IMR-90 (cell line): Measurements from ENCODE around the gene KLHL30. TPM values are rescaled to one million over a fixed set of nuclear protein-coding genes. Genes with fewer than 3 reads are reported as not detected.

ENCODE experiments used
- ATAC-seq: fragments of 200-7000 bp; cut with Tn5 transposase; 2 replicates; pipeline ENCODE4 v1.9.1; 2020; ENCODE audit warnings: low read depth, mild to moderate bottlenecking, moderate library complexity
- BruUV-seq: library from RNA; stranded (reverse); fragments of 400-500 nt; replicated peaks from 2 replicates; lab custom pipeline; 2021; lab: Mats Ljungman, UMichigan
- CTCF ChIA-PET: fragments of 300-600 bp; formaldehyde crosslinking; extraction: SDS; loops from one replicate; lab custom pipeline; 2021; ENCODE audit warnings: antibody characterized with exemption; lab: Yijun Ruan, JAX
- POLR2A ChIA-PET: fragments of 300-600 bp; sonication (Branson Sonifier 250); formaldehyde crosslinking; loops from one replicate; lab custom pipeline; 2022; ENCODE audit warnings: antibody characterized with exemption; ENCODE audit not compliant: unreplicated experiment; lab: Charles Lee
- DNase-seq: peaks from one replicate; pipeline ENCODE4 v3.0.0; 2013
- H2AFZ ChIP-seq: replicated peaks from 2 replicates; pipeline ENCODE3; 2013; ENCODE audit warnings: low read length, mild to moderate bottlenecking; ENCODE audit not compliant: poor library complexity
- H2AK5ac ChIP-seq: 2 replicates; pipeline ENCODE4 v1.6.1; 2013; ENCODE audit warnings: low read depth, low read length, inconsistent platforms
- H2AK9ac ChIP-seq: replicated peaks from 2 replicates; pipeline ENCODE3; 2013; ENCODE audit warnings: mild to moderate bottlenecking, low read depth, low read length, moderate library complexity; ENCODE audit not compliant: poor library complexity
- H2BK120ac ChIP-seq: 2 replicates; pipeline ENCODE4 v1.6.1; 2013; ENCODE audit warnings: low read depth, low read length, inconsistent platforms
- H2BK15ac ChIP-seq: 3 replicates; pipeline ENCODE4 v1.6.1; 2013; ENCODE audit warnings: low read depth, low read length, inconsistent platforms
- H2BK20ac ChIP-seq: 2 replicates; pipeline ENCODE4 v1.6.1; 2013; ENCODE audit warnings: low read depth, mild to moderate bottlenecking, inconsistent platforms, low read length, moderate library complexity
- H2BK5ac ChIP-seq: 2 replicates; pipeline ENCODE4 v1.6.1; 2013; ENCODE audit warnings: mild to moderate bottlenecking, low read depth, low read length, inconsistent platforms; ENCODE audit not compliant: poor library complexity, severe bottlenecking
- H3K14ac ChIP-seq: replicated peaks from 2 replicates; pipeline ENCODE4 v1.6.1; 2013; ENCODE audit warnings: low read depth, low read length, inconsistent platforms
- H3K18ac ChIP-seq: 2 replicates; pipeline ENCODE4 v1.6.1; 2013; ENCODE audit warnings: low read depth, low read length, control low read depth
- H3K23ac ChIP-seq: 2 replicates; pipeline ENCODE4 v1.6.1; 2013; ENCODE audit warnings: low read depth, low read length, inconsistent platforms
- H3K27ac ChIP-seq: 2 replicates; pipeline ENCODE4 v1.5.1; 2013; ENCODE audit warnings: mild to moderate bottlenecking, control low read depth, low read length; ENCODE audit not compliant: insufficient read depth
- H3K27me3 ChIP-seq: 2 replicates; pipeline ENCODE4 v1.6.1; 2013; ENCODE audit warnings: low read length; ENCODE audit not compliant: control insufficient read depth, insufficient read depth
- H3K36me3 ChIP-seq: 2 replicates; pipeline ENCODE4 v1.6.1; 2013; ENCODE audit warnings: low read length, mixed read lengths; ENCODE audit not compliant: control insufficient read depth, insufficient read depth
- H3K4ac ChIP-seq: 2 replicates; pipeline ENCODE4 v1.6.1; 2013; ENCODE audit warnings: low read depth, low read length, inconsistent platforms
- H3K4me1 ChIP-seq: 2 replicates; pipeline ENCODE4 v1.6.1; 2013; ENCODE audit warnings: low read length, mixed read lengths; ENCODE audit not compliant: control insufficient read depth, insufficient read depth
- H3K4me2 ChIP-seq: 2 replicates; pipeline ENCODE4 v1.6.1; 2013; ENCODE audit warnings: low read depth, mild to moderate bottlenecking, control low read depth, low read length, moderate library complexity
- H3K4me3 ChIP-seq: 2 replicates; pipeline ENCODE4 v1.5.1; 2013; ENCODE audit warnings: low read depth, mild to moderate bottlenecking, control low read depth, low read length, moderate library complexity; ENCODE audit not compliant: insufficient read depth
- H3K56ac ChIP-seq: 2 replicates; pipeline ENCODE4 v1.6.1; 2013; ENCODE audit warnings: low read length, inconsistent platforms; ENCODE audit not compliant: insufficient read depth; ENCODE audit errors: extremely low read depth
- H3K79me1 ChIP-seq, 2 experiments: 2 replicates each; pipeline ENCODE4 v1.6.1; 2013; ENCODE audit warnings: low read length in 2 of 2, inconsistent platforms in 1 of 2, low read depth in 1 of 2
- H3K9ac ChIP-seq: 2 replicates; pipeline ENCODE4 v1.6.1; 2013; ENCODE audit warnings: low read depth, low read length, control low read depth
- H3K9me1 ChIP-seq: 2 replicates; pipeline ENCODE4 v1.6.1; 2013; ENCODE audit warnings: low read length, inconsistent platforms; ENCODE audit not compliant: insufficient read depth
- H3K9me3 ChIP-seq: 2 replicates; pipeline ENCODE4 v1.6.1; 2013; ENCODE audit warnings: low read length; ENCODE audit not compliant: control insufficient read depth, insufficient read depth
- H4K20me1 ChIP-seq: 2 replicates; pipeline ENCODE4 v1.6.1; 2013; ENCODE audit warnings: low read length, inconsistent platforms; ENCODE audit not compliant: insufficient read depth
- H4K5ac ChIP-seq: 2 replicates; pipeline ENCODE4 v1.6.1; 2013; ENCODE audit warnings: mild to moderate bottlenecking, low read depth, low read length, control low read depth
- H4K8ac ChIP-seq, 2 experiments: 2 replicates each; pipeline ENCODE4 v1.6.1; 2013; ENCODE audit warnings: low read depth in 2 of 2, low read length in 2 of 2, control low read depth in 1 of 2, inconsistent platforms in 1 of 2
- H4K91ac ChIP-seq: 2 replicates; pipeline ENCODE4 v1.6.1; 2013; ENCODE audit warnings: low read depth, low read length, inconsistent platforms; ENCODE audit not compliant: insufficient read depth
- BHLHE40 ChIP-seq: fragments of 150-350 bp; IDR thresholded peaks from 2 replicates; pipeline ENCODE4 v1.6.1; 2016; ENCODE audit warnings: mild to moderate bottlenecking, low read depth, low read length
- CEBPB ChIP-seq: IDR thresholded peaks from 2 replicates; pipeline ENCODE4 v1.6.1; 2012; ENCODE audit warnings: low read depth, low read length, improper control_type of control experiment
- CHD1 ChIP-seq: IDR thresholded peaks from 2 replicates; pipeline ENCODE4 v1.6.1; 2012; ENCODE audit warnings: low read depth, low read length, improper control_type of control experiment
- FOS ChIP-seq: fragments of 150-350 bp; IDR thresholded peaks from 2 replicates; pipeline ENCODE4 v1.6.1; 2016; ENCODE audit warnings: low read depth, low read length
- MAFK ChIP-seq: IDR thresholded peaks from 2 replicates; pipeline ENCODE4 v1.6.1; 2012; ENCODE audit warnings: low read depth, low read length, improper control_type of control experiment
- MAZ ChIP-seq: IDR thresholded peaks from 2 replicates; pipeline ENCODE4 v1.6.1; 2012; ENCODE audit warnings: low read depth, mild to moderate bottlenecking, low read length, improper control_type of control experiment, moderate library complexity, borderline replicate concordance
- MXI1 ChIP-seq: IDR thresholded peaks from 2 replicates; pipeline ENCODE4 v1.6.1; 2012; ENCODE audit warnings: low read depth, mild to moderate bottlenecking, low read length, moderate library complexity, borderline replicate concordance
- NFE2L2 ChIP-seq: fragments of 150-350 bp; IDR thresholded peaks from 2 replicates; pipeline ENCODE4 v1.6.1; 2016; ENCODE audit warnings: low read depth, mild to moderate bottlenecking, low read length
- POLR2A ChIP-seq: IDR thresholded peaks from 2 replicates; pipeline ENCODE4 v1.6.1; 2012; ENCODE audit warnings: mild to moderate bottlenecking, low read depth, low read length
- RAD21 ChIP-seq: IDR thresholded peaks from 2 replicates; pipeline ENCODE4 v1.6.1; 2012; ENCODE audit warnings: low read length, improper control_type of control experiment
- RCOR1 ChIP-seq: IDR thresholded peaks from 2 replicates; pipeline ENCODE4 v1.6.1; 2012; ENCODE audit warnings: mild to moderate bottlenecking, low read length, improper control_type of control experiment; ENCODE audit not compliant: insufficient replicate concordance
- SMC3 ChIP-seq: fragments of 150-350 bp; IDR thresholded peaks from 2 replicates; pipeline ENCODE4 v1.6.1; 2016; ENCODE audit warnings: low read depth, mild to moderate bottlenecking, antibody characterized with exemption, low read length, moderate library complexity
- WGBS, 2 experiments: methylation state at CpG; one replicate each; pipeline versions ENCODE4 v1.1.5 to v1.1.7; 2013; ENCODE audit warnings: missing lambda C conversion rate in 2 of 2; ENCODE audit not compliant: insufficient read length in 1 of 2; ENCODE audit errors: extremely low coverage in 2 of 2; 5-methylcytosine and 5-hydroxymethylcytosine counted together
- dilution Hi-C: fragments of 300-500 bp; cut with HindIII; formaldehyde crosslinking; loops from one replicate; pipeline ENCODE4 v1.14.3; 2018; ENCODE audit warnings: low sequenced_read_pairs; ENCODE audit not compliant: unreplicated experiment
- in situ Hi-C: fragments of 300-500 bp; cut with MboI; formaldehyde crosslinking; loops from 3 replicates; pipeline ENCODE4 v1.14.3; 2019; ENCODE audit warnings: low sequenced_read_pairs, inconsistent platforms, mixed read lengths
- intact Hi-C: fragments of 100-400 bp; cut with micrococcal nuclease; formaldehyde crosslinking; loops from 2 replicates; pipeline ENCODE4 v1.10.0; 2022
- polyA plus RNA-seq, 3 experiments: library from polyadenylated mRNA; depleted of rRNA; stranded (reverse); fragments of >200 nt; gene quantifications; 2 replicates each; pipeline ENCODE4 v1.2.3, GENCODE V29; 2012; ENCODE audit warnings: low replicate concordance in 1 of 3
- total RNA-seq: library from RNA; depleted of rRNA; stranded (reverse); fragments of >200 nt; gene quantifications from 2 replicates; pipeline ENCODE4 v1.2.3, GENCODE V29; 2012
- TF ChIP-seq, protein P1 (sequence below): conservative IDR thresholded peaks from 2 replicates; pipeline ENCODE4 v1.5.1; 2012; ENCODE audit warnings: mild to moderate bottlenecking, low read depth, low read length, improper control_type of control experiment
- TF ChIP-seq, protein P2 (sequence below): fragments of 150-350 bp; IDR thresholded peaks from 2 replicates; pipeline ENCODE4 v1.6.1; 2017; ENCODE audit warnings: mild to moderate bottlenecking, antibody characterized with exemption, low read length, low read depth
- TF ChIP-seq, protein P3 (sequence below): fragments of 150-350 bp; IDR thresholded peaks from 2 replicates; pipeline ENCODE4 v1.6.1; 2016; ENCODE audit warnings: low read depth, mild to moderate bottlenecking, low read length, moderate library complexity, borderline replicate concordance

KLHL30 gene
- total and polyA plus RNA-seq, 2 of the 4 experiments (the other 2 are of a cell fraction): under 0.01 to 0.03 TPM

DNA sequence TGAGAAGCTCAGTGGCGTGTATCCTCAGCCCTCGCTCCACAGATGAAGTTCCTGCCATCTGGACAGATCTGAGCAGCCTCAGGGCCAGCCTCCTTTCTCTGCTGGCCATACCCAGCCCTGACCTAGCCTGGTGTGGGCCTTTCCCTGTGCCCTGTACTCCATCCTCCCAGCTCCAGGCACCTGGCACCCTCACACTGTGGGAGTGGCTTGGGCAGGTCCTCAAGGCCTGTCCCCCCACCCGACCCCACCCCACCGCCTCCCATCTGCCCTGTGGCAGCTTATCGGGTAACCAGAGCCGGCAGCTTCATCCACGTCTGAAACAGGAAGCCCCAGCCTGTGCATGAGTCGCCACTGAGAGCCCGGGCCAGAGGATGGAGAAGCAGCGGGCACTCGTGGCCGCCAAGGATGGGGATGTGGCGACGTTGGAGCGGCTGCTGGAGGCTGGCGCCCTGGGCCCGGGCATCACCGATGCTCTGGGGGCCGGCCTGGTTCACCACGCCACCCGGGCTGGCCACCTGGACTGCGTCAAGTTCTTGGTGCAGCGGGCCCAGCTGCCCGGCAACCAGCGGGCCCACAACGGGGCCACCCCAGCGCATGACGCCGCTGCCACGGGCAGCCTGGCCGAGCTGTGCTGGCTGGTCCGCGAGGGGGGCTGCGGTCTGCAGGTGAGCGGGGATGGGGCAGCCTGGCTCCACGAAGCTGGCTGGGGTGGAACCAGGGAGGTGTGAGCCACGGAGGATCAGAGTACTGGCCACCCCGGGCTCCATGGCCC, 38.2 kb upstream of the KLHL30 start, which contains the start of gene ESPNL:
TSS of gene ESPNL (plus strand) at position 292 of the 772 bp plus-strand sequence. CDS start at position 372, 80 bp downstream.
- Histone ChIP-seq H4K5ac (no peak within 1 kb of the TSS), H2AFZ (no peak within 1 kb of the TSS), H3K9me3 (no peaks in the 10 kb centered on the region), H2BK5ac (no peak within 1 kb of the TSS), H2AK5ac (no peak within 1 kb of the TSS), H3K18ac (no peak within 1 kb of the TSS), H3K79me1 (no peaks in the 10 kb centered on the region), H3K4me3 (no peak within 1 kb of the TSS), H3K9me1 (no peaks in the 10 kb centered on the region), H3K56ac (no peak within 1 kb of the TSS), H2BK15ac (no peak within 1 kb of the TSS), H4K8ac (no peak within 1 kb of the TSS), H3K27ac (no peak within 1 kb of the TSS), H2BK20ac (no peak within 1 kb of the TSS), H3K4me1 (no peaks in the 10 kb centered on the region), H3K14ac (no peak within 1 kb of the TSS), H3K9ac (no peak within 1 kb of the TSS), H3K23ac (no peak within 1 kb of the TSS), H3K4me2 (no peak within 1 kb of the TSS), H2AK9ac (no peak within 1 kb of the TSS), H3K27me3 (no peaks in the 10 kb centered on the region; the same call in 1 of the 2 replicates), H4K91ac (no peak within 1 kb of the TSS), H3K4ac (no peak within 1 kb of the TSS), H3K36me3 (no peaks in the 10 kb centered on the region), H2BK120ac (no peak within 1 kb of the TSS), H4K20me1 (no peaks in the 10 kb centered on the region)
- intact Hi-C loops (no loop called here), in situ Hi-C loops (no loop called here), dilution Hi-C loops (no loop called here)
- POLR2A ChIA-PET: interaction anchor here (0.6 kb wide), 1 partner anchor 10 kb away, joined by 3 read pairs; no protein-coding TSS in a partner anchor
- ATAC-seq (peak; percentile 15; the same call in 1 of the 2 replicates), DNase-seq (no peak)
- BruUV-seq: no TSS peak
- CTCF ChIA-PET: no interaction called here
- WGBS, 2 experiments: 94% methylated on average over 30 of the region's 38 CpGs; no CpG with 5 or more reads in 1 of the 2 experiments
- TF ChIP-seq, protein P1, sequence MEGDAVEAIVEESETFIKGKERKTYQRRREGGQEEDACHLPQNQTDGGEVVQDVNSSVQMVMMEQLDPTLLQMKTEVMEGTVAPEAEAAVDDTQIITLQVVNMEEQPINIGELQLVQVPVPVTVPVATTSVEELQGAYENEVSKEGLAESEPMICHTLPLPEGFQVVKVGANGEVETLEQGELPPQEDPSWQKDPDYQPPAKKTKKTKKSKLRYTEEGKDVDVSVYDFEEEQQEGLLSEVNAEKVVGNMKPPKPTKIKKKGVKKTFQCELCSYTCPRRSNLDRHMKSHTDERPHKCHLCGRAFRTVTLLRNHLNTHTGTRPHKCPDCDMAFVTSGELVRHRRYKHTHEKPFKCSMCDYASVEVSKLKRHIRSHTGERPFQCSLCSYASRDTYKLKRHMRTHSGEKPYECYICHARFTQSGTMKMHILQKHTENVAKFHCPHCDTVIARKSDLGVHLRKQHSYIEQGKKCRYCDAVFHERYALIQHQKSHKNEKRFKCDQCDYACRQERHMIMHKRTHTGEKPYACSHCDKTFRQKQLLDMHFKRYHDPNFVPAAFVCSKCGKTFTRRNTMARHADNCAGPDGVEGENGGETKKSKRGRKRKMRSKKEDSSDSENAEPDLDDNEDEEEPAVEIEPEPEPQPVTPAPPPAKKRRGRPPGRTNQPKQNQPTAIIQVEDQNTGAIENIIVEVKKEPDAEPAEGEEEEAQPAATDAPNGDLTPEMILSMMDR: no peak
- no peak for TF ChIP-seq MAFK
- no peak for TF ChIP-seq FOS
- TF ChIP-seq, protein P2, sequence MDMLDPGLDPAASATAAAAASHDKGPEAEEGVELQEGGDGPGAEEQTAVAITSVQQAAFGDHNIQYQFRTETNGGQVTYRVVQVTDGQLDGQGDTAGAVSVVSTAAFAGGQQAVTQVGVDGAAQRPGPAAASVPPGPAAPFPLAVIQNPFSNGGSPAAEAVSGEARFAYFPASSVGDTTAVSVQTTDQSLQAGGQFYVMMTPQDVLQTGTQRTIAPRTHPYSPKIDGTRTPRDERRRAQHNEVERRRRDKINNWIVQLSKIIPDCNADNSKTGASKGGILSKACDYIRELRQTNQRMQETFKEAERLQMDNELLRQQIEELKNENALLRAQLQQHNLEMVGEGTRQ: no peak
- no peak for TF ChIP-seq BHLHE40
- TF ChIP-seq MAZ: no peak
- TF ChIP-seq SMC3: no peak
- TF ChIP-seq CEBPB: no peak
- TF ChIP-seq, protein P3, sequence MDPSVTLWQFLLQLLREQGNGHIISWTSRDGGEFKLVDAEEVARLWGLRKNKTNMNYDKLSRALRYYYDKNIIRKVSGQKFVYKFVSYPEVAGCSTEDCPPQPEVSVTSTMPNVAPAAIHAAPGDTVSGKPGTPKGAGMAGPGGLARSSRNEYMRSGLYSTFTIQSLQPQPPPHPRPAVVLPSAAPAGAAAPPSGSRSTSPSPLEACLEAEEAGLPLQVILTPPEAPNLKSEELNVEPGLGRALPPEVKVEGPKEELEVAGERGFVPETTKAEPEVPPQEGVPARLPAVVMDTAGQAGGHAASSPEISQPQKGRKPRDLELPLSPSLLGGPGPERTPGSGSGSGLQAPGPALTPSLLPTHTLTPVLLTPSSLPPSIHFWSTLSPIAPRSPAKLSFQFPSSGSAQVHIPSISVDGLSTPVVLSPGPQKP: no peak
- no peak for TF ChIP-seq POLR2A
- TF ChIP-seq CHD1: no peak
- TF ChIP-seq RAD21: no peak
- no peak for TF ChIP-seq MXI1
- TF ChIP-seq RCOR1: no peak
- no peak for TF ChIP-seq NFE2L2
